A549 treated with CORT108297 at 1 μM for 4 hours (cell line): ENCODE results near the gene SERTAD3. TPM values are rescaled to one million over a fixed set of nuclear protein-coding genes. Genes with fewer than 3 reads are reported as not detected.

Experiments used
- total RNA-seq: library from RNA; stranded (reverse); fragments of 200-300 nt; extraction: Qiagen RNA extraction; gene quantifications from 5 replicates; pipeline ENCODE4 v1.2.3, GENCODE V29; 2022

SERTAD3 gene, protein sequence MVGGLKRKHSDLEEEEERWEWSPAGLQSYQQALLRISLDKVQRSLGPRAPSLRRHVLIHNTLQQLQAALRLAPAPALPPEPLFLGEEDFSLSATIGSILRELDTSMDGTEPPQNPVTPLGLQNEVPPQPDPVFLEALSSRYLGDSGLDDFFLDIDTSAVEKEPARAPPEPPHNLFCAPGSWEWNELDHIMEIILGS
- 39.0 to 48.0 TPM (median 43.7 TPM) in 5 replicates for total RNA-seq

DNA sequence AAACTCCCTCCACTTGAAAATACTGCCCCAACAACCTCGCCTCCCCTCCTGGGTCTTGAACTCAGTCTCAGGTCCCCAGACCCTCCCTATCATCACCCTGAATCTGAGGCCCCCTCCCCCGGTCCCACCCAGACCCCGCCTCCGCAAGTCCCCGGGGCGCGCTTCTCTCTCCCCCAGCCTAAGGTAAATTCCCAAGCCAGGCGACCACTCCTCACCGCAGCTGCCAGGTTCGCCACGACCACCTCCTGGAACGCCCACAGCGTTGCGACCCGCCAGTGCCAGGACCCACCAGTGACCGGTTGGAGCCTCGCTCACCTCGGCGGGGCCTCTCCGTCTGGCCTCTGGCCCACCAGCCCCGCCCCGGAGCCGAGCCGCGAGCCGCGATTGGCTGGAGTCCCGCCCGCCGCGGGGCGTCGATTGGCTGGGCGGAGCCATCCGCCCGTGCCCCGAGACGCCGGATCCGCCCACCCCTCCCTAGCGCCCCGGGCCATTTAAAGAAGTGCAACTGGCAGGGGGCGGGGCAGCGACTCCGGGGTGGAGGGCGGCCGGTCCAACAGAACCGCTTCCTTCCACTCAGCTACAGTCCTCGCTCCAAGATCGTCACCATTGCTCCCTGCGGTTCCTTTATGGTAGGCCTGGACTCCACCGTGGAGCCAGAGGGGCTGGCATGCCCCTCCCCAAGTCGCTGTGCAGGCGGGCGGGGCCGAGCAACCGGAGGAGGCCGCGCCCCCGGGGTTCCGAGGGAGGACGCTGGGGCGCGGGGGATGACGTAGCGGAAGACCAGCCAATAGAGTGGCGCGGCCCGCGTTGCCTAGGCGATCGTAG lies at the start of gene SERTAD3:
SERTAD3 (minus strand) TSS at position 336 of the 825 bp plus-strand sequence. CDS start 2,255 bp downstream, outside the sequence.

DNA sequence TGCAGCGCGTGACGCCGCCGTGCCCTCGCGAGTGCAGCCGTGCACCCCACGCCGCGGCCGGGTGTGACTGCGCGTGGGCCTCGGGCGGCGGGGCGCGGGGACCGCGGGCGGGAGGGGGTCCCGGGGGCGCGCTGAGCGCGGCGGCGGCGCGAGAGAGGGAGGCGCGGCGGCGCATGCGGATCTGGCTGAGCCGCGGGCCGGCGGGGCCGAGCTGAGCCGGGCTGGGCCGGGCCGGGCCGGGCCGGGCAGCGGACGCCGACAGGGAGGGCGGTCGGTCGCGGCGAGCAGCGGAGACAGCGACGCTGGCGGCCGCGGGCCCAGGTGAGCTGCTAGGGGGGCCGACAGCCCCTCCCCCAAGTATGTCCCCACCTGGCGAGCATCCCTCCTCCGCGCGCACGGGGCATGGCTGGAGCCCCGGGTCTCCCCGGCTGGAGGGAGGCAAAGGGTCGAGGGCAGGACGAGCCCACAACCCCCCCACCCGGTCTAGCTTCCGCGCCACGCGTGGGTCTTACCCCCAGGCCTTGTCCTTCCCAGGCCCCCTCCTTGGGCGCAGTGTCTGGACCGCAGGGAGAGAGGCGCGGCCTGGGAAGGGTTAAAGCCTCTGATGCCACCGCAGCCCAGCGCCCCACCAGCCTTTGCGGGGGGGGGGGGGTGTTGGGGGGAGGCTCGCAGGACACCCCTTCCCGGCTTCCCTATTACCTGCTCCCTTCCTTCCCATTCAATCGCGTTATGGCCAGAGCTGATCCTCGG lies 23.0 kb upstream of the SERTAD3 start, which contains the start of gene SPTBN4:
SPTBN4 (plus strand) TSS at position 17 of the 750 bp plus-strand sequence. CDS start 5,621 bp downstream, outside the sequence.

DNA sequence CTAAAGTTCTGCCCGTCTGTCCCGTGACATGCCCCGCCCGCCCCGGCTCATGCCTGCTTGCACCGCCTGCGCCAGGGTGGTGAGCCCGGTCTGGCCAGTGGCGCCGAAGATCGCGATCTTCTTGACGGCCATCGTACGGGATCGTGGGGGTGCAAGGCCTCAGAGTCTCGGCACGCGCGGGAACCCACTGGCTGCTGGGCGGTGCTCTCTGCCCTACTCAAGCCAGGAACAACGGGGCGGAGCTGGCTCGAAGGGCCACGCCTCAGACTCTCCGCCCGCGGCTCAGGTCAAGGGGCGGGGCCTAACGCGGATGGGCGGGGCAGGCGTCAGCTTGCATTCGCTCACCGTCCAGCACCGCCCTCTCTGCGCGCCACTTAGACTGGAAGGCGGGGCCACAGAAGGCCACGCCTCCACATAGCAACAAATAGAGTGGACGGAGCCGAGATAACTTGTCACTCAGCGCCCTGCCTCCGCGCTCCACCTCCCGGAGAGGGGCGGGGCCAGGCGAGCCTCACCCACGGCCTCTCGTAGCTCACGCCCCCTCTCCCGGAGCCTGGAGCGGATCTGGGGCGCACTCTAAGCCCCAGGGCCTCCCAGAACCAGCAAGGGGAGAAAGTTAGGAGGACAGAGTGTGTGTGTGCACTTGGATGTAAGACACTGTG lies 21.6 kb upstream of the SERTAD3 start, which contains the start of gene BLVRB:
BLVRB (minus strand) TSS at position 189 of the 662 bp plus-strand sequence; CDS start at position 132, 57 bp downstream.

DNA sequence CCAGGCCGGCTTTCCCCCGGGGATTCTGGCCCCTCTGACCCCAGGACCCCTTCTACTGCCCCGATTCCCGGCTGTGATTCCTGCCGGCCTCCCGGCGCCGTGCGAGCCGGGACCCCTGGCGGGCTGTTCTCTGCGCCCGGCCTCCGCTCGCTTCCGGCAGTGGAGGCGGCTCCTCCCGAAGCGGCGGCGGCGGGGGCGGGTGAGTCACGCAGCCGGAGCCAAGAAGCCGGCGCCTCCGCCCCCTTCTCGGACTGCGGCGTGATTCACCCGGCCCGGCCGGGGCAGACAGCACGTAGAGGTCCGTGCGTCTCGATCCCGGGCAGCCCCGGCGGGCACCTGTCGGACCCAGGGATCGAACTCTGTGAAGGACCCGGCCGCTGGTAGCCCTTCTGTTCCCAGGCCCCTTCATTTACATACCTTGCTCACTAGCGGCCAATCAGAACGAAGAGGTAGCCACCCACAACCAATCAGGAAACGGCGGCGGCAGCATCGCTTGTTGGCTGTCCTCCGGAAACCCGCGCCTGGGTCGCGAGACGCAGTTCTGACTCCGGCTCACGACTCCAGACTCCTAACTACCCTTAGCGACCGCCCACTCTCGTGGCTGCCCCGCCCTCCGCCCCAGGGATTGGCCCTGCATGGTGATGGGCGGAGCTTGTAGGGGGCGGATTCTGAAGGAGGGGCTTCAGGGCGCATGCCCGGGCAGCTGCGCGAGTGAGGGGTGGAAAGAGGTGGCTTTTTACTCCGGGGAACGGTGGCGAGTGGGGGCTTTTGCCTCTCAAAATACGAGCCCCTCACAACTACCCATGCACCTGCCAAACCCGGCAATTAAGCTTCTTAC lies 18.5 kb downstream of the SERTAD3 start, which contains the start of gene SERTAD1:
SERTAD1 (minus strand) TSS at position 543 of the 838 bp plus-strand sequence. CDS start 2,446 bp downstream, outside the sequence.

DNA sequence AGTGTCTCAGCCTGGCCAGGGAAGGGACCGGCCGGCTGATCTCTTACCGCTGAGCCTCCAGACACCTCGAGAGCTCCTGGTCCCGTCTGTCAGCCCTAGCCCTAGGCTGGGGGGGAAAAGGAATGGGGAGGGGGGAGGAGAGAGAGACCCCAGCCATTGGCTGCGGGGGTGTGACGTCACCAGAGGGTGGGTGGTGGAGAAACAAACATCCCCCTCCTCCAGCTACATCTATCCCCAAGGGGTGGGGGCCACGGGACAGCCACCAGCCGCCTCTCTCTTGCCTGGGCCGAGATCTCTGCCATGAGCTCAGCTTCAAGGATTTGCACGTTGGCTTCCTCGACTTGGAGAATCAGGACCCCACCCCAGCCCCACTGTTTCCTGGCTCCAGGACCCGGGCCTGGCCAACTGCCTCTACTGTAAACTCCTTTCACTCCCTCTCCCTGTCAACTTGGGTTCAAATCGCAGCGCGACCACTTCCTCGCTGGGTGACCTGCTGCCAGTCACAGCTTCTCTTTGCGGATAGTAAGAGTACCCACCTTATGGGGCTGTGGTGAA lies 30.8 kb downstream of the SERTAD3 start, which contains the start of gene PRX:
PRX (minus strand) TSS at position 88 of the 555 bp plus-strand sequence. CDS start 5,446 bp downstream, outside the sequence.

Other genes starting within 250 kb of the SERTAD3 start
- gene TTC9B, start 226.0 kb downstream of the SERTAD3 start, total RNA-seq, result 0.14 to 1.1 TPM (median 0.69 TPM) in 5 replicates
- 0.11 to 0.28 TPM (median 0.21 TPM) in 5 replicates for gene CCNP, start 217.6 kb downstream of the SERTAD3 start, total RNA-seq
- gene AKT2, start 159.0 kb downstream of the SERTAD3 start, total RNA-seq, result 117 to 188 TPM (median 175 TPM) in 5 replicates
- gene C19orf47, start 95.9 kb downstream of the SERTAD3 start, total RNA-seq, result 24.8 to 33.9 TPM (median 32.3 TPM) in 5 replicates
- gene PLD3, start 95.6 kb downstream of the SERTAD3 start, total RNA-seq, result 262 to 280 TPM (median 268 TPM) in 5 replicates
- gene HIPK4, start 54.2 kb downstream of the SERTAD3 start, total RNA-seq, result 0.17 to 0.29 TPM (median 0.27 TPM) in 5 replicates
- gene PRX, start 31.0 kb downstream of the SERTAD3 start, total RNA-seq, result 1.2 to 1.9 TPM (median 1.4 TPM) in 5 replicates
- gene SERTAD1, start 18.3 kb downstream of the SERTAD3 start, total RNA-seq, result 23.5 to 43.8 TPM (median 32.1 TPM) in 5 replicates
- gene BLVRB, start 21.4 kb upstream of the SERTAD3 start, total RNA-seq, result 238 to 368 TPM (median 325 TPM) in 5 replicates
- 0.67 to 1.1 TPM (median 0.69 TPM) in 5 replicates for gene SPTBN4, start 22.7 kb upstream of the SERTAD3 start, total RNA-seq
- 102 to 155 TPM (median 145 TPM) in 5 replicates for gene SHKBP1, start 132.5 kb upstream of the SERTAD3 start, total RNA-seq
- gene LTBP4, start 157.0 kb upstream of the SERTAD3 start, total RNA-seq, result 42.1 to 73.1 TPM (median 63.4 TPM) in 5 replicates
- gene NUMBL, start 246.3 kb upstream of the SERTAD3 start, total RNA-seq, result 48.5 to 75.7 TPM (median 69.8 TPM) in 5 replicates